CD4-positive, alpha-beta T cell treated with Interleukin-12 subunit alpha and Interleukin-12 subunit beta, for 1 hour (primary cell): ENCODE data around the gene PEAK3.

ENCODE experiments used
- DNase-seq: peaks from one replicate; pipeline ENCODE4 v3.0.0-alpha.2; 2020

Gene PEAK3

GRCh38 chr19:2269244-2270156 is 12.5 kb downstream of the PEAK3 start:
- DNase-seq: peak; percentile 99

DNA sequence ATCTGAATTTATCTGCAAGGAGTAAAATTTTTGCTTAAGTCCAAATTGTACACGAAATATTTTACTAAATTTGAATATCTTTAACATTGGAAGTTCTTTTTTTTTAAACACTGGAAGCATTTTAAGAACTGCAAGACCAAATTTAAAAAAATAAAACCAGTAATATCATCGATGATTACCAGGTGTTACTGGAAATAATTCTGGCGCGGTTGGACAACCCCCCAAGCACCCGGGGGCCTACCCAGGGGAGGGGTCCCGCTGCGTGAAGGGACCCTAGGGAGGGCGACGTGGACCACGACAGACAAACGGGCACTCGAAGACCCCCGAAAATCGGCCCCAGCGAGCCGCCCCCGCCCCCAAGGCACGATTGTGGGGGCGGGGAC is 13.1 kb downstream of the PEAK3 start:
- DNase-seq: no peak

GRCh38 chr19:2268480-2268830 is 13.5 kb downstream of the PEAK3 start:
- DNase-seq: no peak

DNA sequence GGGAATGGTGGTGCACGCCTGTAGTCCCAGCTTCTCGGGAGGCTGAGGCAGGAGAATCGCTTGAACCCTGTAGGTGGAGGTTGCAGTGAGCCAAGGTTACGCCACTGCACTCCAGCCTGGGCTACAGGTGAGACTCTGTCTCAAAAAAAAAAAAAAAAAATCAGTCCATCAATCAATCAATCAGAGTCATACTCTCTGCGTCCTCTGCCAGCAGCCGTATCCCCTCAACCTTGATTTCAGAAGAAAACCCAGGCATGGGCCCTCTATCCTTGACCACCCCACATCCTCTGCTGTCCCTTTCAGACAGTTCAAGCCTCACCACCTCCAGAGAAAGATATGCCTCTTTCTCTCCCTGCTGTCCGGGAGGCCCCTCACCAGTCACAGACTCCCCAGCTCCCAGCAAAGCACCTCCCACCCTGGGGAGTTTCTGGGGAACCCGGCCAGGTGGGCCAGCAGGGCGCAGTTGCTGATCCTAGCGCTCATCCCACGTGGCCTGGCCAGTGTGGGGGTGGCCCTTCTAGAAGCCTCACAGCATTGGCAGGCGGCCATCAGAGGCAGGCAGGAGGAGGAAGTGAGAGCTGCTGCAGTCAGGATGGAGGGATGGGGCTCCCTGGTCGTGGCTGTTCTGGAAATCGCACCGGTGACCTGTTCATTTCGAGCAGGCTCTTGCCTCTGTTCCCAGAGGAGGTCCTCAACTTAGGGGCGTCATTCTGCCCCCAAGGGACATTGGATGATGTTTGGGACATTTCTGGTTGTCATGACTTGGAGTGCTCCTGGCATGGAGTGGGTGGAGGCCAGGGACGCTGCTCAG is 15.6 kb downstream of the PEAK3 start:
- DNase-seq: no peak

- DNase-seq: peak; percentile 70
These were observed 20.4 kb downstream of the PEAK3 start for GRCh38 chr19:2261438-2262172.

GRCh38 chr19:2260341-2260805 is 21.6 kb downstream of the PEAK3 start:
- DNase-seq: peak; percentile 43

GRCh38 chr19:2259336-2259735 is 22.6 kb downstream of the PEAK3 start:
- no peak for DNase-seq

GRCh38 chr19:2255982-2256685 is 25.8 kb downstream of the PEAK3 start, which contains the start of gene JSRP1:
Gene JSRP1, minus strand, starts transcription at chr19:2256417. Its CDS starts 1,103 bp downstream, at chr19:2255314.
- no peak for DNase-seq

- no peak for DNase-seq
These were observed 26.7 kb downstream of the PEAK3 start for GRCh38 chr19:2255112-2255845.

DNA sequence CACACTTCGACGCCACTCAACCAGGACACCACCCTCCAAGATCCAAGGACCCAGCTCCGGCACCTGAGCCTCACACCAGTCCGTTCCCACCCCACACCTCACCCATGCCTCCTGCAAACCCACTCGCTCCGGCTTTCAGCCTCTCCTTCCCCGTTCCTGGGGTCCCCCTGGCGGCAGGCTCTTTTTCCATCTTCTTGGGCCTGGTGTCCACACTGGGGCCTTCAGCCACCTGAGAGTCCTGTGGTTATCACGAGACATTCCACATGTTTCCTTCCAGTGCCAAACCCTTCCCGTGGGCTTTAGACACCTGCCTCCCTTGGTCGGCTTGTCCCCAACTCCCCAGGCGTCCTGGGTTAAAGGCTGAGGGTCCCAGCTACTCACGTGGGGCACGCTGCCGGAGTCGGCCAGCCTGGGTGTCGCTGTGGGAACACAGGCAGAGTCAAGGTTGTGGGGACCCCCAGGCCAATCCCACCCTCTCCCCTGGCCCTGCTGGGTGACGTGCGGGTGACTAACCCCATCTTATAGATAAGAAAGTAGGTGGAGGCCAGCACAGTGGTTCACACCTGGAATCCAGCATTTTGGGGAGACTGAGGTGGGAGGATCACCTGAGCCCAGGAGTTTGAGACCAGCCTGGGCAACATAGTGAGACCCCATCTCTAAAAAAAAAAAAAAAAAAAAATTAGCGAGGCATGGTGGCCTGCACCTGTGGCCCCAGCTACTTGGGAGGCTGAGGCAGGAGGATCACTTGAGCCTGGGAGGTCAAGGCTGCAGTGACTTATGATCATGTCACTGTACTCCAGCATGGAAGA is 27.7 kb downstream of the PEAK3 start:
- no peak for DNase-seq

- peak; percentile 61 for DNase-seq
These were observed 28.6 kb downstream of the PEAK3 start for GRCh38 chr19:2253106-2254063.

- no peak for DNase-seq
These were observed 29.2 kb downstream of the PEAK3 start for GRCh38 chr19:2252797-2253105.

DNA sequence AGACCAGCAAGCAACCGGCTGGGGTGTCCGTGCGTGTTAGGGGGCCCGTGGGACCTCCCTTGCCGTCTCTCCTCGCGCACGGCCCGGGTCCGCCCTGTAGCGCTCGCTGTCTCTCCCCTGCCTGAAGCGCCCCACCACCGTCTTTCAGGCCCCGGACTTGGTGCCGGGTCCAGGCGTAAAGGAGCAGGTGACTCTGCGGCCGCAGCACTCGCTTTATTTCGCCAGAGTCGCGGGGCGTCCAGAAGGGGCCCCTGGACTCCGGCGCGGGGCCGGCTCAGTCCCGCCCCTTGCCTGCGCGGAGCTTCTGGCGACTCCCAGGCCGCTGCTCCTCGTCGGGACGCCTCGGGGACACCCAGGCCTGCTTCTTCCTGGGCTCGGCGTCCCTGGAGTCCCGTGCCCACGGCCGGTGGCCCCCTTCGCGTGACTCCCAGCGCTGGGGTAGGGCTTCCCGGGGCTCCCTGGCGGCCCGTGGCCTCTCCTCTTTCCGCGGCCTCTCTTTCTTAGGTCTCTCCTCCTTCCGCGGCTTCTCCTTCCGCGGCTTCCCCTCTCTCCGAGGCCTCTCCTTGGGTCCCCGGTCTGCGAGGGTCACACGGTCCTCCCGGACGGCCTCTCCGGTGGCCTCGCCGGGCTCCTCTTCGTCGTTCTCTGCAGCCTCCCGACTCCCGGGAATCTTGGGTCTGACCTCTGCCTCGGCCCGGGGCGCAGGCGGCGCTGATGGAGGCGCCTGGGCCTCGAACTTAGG is 29.7 kb downstream of the PEAK3 start:
- DNase-seq: no peak

DNA sequence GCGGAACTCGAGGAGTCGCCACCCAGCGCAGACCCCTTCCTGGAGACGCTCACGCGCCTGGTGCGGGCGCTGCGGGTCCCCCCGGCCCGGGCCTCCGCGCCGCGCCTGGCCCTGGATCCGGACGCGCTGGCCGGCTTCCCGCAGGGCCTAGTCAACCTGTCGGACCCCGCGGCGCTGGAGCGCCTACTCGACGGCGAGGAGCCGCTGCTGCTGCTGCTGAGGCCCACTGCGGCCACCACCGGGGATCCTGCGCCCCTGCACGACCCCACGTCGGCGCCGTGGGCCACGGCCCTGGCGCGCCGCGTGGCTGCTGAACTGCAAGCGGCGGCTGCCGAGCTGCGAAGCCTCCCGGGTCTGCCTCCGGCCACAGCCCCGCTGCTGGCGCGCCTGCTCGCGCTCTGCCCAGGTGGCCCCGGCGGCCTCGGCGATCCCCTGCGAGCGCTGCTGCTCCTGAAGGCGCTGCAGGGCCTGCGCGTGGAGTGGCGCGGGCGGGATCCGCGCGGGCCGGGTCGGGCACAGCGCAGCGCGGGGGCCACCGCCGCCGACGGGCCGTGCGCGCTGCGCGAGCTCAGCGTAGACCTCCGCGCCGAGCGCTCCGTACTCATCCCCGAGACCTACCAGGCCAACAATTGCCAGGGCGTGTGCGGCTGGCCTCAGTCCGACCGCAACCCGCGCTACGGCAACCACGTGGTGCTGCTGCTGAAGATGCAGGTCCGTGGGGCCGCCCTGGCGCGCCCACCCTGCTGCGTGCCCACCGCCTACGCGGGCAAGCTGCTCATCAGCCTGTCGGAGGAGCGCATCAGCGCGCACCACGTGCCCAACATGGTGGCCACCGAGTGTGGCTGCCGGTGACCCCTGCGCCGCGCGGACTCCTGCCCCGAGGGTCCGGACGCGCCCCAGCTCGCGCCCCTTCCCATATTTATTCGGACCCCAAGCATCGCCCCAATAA is 30.6 kb downstream of the PEAK3 start:
- DNase-seq: no peak

DNA sequence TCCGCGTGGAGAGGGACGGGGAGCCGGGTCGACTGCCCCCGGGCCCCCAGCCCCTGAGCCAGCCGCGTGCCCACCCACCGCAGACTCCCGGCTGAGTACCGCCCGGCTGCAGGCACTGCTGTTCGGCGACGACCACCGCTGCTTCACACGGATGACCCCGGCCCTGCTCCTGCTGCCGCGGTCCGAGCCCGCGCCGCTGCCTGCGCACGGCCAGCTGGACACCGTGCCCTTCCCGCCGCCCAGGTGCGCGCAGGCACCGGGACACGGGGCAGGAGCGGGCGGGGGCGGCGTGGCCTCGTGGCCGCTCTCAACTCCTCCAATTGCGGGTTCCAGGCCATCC is 31.2 kb downstream of the PEAK3 start:
- DNase-seq: no peak

DNA sequence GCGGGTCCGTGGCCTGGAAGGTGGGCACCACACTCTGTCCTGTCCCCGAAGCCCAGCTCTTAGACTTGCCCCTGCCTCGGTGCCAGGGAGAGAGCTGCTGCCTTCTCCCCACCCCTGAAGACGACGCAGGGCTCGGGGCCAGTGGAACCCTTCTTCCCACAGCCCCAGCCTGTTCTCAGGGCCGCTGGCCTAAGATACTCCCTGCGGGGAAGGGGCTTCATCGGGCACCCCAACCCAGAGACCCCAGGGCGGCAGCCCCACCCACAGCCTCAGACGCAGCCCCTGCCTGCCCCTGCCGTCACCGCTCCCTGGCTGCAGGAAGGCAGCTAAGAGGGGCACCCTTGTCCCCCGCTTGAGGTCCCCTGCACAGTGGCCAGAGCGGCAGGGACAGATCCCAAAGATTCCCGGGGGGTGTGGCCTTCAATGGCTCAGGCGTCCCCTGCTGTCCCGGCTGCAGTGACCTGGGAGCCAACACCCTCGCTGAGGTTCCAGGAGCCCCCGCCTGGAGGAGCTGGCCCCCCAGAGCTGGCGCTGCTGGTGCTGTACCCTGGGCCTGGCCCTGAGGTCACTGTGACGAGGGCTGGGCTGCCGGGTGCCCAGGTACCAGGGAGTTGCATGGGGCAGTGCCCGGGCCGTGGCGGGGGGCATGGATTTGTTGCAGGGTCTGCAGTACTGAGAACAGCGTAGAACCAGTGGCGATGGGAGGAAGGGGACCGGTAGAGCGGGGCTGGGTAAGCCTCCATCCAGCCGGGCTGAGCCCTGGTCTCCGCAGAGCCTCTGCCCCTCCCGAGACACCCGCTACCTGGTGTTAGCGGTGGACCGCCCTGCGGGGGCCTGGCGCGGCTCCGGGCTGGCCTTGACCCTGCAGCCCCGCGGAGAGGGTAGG is 31.9 kb downstream of the PEAK3 start:
- DNase-seq: no peak
